NB4 (cell line): ENCODE data around the gene PHF24.

Experiments used
- CTCF ChIP-seq: IDR thresholded peaks from one replicate; pipeline ENCODE4 v1.5.1; 2012; ENCODE audit warnings: low read depth, low read length
- MAX ChIP-seq: IDR thresholded peaks from 2 replicates; pipeline ENCODE4 v1.6.1; 2011; ENCODE audit warnings: low read depth, low read length
- MYC ChIP-seq: IDR thresholded peaks from 2 replicates; pipeline ENCODE4 v1.6.1; 2011; ENCODE audit warnings: low read depth, low read length
- POLR2A ChIP-seq: IDR thresholded peaks from 2 replicates; pipeline ENCODE4 v1.6.1; 2011; ENCODE audit warnings: mild to moderate bottlenecking; ENCODE audit not compliant: insufficient read length; ENCODE audit errors: extremely low read depth

- TF ChIP-seq POLR2A: no peak
- no peak for TF ChIP-seq CTCF
- no peak for TF ChIP-seq MAX
- TF ChIP-seq MYC: no peak
Observed at GRCh38 chr9:34964458-34964857, 6.4 kb downstream of the PHF24 start.
